Left colon (tissue), 2 donors: ENCODE results near the gene SLC38A4. TPM values are rescaled to one million over a fixed set of nuclear protein-coding genes. Genes with fewer than 3 reads are reported as not detected.

ENCODE experiments used
- ATAC-seq: fragments of 200-7000 bp; cut with Tn5 transposase; one replicate; pipeline ENCODE4 v1.9.1; 2020; ENCODE audit warnings: mild to moderate bottlenecking, moderate library complexity
- DNase-seq, 2 donors: peaks; one replicate each; pipeline ENCODE4 v3.0.0-alpha.2; 2020
- intact Hi-C, 2 donors: fragments of 100-400 bp; cut with DNase I in 1 of 2; cut with micrococcal nuclease in 1 of 2; formaldehyde crosslinking; loops; one replicate each; pipeline versions ENCODE4 v1.11.2 to v1.14.0; 2022; cut with DNase I, micrococcal nuclease
- total RNA-seq, 2 donors: library from RNA; stranded (reverse); fragmentation: NEBNext Ultra II Directional; extraction: Animal tissue kit (Norgen Biotek cat#: 25700); gene quantifications; one replicate each; pipeline ENCODE4 v1.2.1, GENCODE V29; 2021
- donor health status: DM: no; HTN: no; CAD: no.
- donor health status: DM: yes; HTN: yes; CAD: no.

SLC38A4 gene
- total RNA-seq, 2 donors from 2014 or later: 5.4 to 8.0 TPM

DNA sequence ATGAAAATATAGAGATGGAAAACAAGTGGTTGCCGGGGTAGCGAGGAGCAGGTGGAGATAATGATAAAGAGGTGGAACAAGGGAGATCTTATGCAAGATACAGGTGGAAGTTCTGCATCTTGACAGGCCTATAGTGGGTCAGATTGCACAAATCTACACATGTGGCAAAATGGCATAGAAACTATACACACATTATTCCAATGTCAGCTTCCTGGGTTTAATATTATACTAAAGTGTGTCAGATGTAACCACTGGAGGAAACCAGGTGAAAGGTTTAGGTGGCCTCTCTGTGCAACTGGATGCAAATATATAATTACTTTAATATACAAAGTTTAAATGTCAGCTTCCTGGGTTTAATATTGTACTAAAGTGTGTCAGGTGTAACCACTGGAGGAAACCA lies 1.1 kb downstream of the SLC38A4 start:
- ATAC-seq: peak; percentile 58
- intact Hi-C loops: no loop called here

DNA sequence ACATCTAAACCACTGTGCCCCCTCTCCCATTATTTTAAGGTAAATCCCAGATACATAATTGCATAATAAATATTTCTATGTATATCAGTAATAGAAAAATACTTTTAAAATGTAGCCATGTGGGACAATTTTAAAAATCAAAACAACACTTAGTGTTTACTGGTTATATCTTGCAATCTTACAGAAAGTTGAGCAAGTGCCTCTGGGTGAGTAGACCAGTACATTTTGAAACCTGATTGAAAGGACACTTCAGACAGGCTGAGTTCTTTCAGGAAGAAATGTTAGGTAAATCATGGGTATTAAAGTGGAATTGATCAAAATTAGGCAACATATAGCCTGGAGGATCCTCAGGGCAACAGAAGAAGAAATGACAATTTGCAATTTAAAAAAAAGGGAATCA lies 7.2 kb downstream of the SLC38A4 start:
- ATAC-seq (no peak), DNase-seq (no peak)
- intact Hi-C loops: no loop called here

More for the DNA sequence above, 1.1 kb downstream of the SLC38A4 start:
- DNase-seq: no peak

DNA sequence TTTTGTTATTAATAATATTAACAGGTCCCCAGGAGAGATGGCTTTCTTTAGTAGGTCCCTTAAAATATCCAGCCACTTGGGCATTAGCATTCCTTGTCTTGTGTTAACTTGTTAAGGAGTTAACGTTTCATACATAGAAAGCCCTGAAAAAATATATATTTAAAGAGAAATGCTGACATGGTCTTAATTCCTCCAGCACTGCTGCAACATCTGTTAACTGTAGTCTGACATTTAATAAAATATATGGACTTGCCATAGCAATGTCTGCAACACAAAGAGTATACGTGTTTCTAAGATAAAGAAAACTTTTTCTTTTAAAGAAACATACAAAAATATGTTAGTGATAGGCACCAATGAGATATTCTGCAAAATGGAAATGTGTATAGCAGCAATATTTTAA lies 10.0 kb downstream of the SLC38A4 start:
- ATAC-seq (no peak), DNase-seq (no peak)
- intact Hi-C loops: no loop called here

DNA sequence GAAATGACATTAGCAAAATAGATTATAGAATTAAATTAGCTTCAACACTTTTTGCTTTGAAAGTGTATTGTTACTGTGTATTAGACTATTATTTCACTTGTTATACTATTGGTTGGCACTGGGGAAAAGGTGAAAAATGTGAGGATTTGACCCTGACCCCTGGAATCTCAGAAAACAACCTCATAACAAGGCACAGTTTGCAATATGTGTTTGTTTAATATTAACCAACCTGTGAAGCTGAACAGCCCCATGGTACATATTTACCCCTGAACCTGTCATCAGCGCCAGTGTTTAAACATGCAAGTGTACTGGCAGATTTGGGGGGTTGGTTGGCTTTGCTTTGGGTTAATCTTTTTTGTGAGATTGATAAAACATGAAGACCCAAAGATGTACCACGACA lies 11.7 kb downstream of the SLC38A4 start:
- ATAC-seq (no peak), DNase-seq (no peak)
- intact Hi-C loops: no loop called here

DNA sequence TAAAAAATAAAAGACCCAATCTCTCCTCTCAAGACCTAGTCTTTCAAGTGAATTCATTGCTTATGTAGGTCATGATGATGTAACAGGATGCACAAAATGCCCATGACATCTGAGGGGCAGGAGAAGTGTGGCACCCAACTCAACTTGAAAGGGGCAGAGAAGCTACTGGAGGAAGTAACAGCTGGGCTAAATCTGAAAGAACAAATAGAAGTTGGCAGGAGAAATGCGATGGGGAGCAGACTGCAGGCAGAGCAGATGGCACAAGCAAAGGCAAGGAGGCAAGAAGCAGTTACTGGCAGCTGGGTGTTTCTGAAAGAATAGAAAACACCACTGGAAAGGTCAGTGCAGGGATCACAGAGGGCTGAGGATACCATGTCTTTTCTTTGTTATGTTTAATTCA lies 14.6 kb downstream of the SLC38A4 start:
- no peak for ATAC-seq
- intact Hi-C loops: no loop called here

DNA sequence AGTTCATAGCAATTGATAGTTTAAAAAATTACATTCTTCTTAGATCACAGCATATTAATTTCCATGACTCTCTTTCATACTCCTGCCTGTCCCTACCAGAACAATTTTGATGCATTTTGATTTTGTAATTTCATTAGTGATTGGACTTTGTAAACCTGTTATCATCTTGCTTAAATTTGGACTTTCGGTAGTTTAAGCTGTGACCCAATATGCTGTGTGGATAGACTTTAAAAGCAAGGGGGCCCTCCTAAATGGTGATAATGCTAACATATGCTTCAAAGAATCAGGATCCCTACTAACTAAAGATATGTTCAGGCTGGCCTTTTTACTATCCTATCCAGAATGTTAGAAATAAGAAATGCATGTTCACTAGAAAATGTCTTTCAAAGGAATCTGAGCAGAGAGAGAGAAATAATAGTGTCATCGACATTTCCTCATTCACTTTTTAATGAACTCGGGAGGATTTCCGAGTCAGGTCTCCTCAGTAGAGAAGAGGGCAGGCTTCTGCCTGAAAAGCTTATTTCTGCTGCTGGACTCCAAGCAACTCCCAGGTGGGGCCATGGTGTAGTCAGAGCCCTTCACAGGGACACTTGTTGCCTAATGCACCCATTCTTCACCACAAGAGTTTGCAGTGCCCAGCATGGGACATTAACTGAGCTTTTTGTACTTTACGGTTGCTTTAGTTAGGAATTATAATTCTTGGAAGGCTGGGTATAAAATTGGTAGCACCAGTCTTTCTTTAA lies 16.7 kb downstream of the SLC38A4 start:
- ATAC-seq: no peak
- no peak for DNase-seq
- intact Hi-C loops: no loop called here

More for the DNA sequence above, 14.6 kb downstream of the SLC38A4 start:
- no peak for DNase-seq

DNA sequence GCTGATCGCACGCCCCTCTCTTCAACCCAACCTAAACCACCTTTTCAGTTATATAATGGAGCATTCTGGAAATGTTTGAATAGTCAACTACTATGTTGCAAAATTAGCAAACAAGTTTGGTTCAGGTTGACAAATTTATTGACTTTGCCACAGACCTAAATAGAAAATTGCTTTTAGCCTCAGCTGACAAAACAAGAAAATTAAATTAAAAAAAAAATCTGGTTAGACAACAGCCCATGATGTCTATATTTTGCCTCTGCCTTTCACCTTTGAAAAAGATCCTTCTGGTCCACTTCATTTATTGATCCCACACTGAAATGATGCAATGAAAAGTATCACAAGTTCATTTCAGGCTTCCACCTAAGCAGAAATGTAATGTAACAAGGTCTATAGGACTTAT lies 17.5 kb downstream of the SLC38A4 start:
- intact Hi-C loops: no loop called here
- no peak for DNase-seq
- no peak for ATAC-seq

DNA sequence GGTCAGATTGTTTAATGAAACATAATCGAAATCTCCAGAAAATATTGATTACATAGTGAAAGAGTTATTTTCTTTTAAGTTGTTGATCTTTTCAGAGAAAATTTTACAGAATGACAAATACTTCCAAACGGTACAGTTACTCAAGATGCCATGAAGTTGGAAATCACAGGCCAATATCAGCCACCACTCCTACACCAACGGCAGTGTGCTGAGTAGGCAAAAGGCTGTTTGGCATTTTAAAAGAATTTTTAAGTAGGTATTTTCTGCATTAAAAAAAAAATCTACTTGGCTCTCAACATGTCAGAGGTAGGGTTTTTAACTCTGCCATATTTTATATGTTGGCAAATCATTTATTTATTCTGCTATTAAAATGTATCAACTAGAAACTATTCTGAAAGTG lies 21.7 kb downstream of the SLC38A4 start:
- ATAC-seq: no peak
- intact Hi-C loops: no loop called here

DNA sequence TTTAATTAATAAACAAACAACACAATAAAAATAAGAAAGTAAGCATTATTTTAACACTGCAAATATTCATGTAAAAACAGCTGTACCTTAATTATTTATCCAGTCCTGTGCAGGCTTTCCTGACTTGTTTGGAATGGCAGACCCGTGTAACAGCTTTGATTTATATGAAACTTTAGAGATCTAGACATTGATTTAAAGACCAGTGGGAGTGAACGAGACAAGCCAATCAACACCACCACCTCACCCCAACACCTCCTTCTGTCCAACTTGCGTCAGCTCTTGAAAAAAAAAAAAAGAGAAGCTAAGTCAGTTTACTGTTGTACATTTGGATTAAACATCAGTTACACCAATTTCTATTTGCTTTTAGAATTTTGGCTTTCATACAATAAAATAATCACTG lies 22.3 kb downstream of the SLC38A4 start:
- intact Hi-C loops: no loop called here
- ATAC-seq (no peak), DNase-seq (no peak)

More for the DNA sequence above, 21.7 kb downstream of the SLC38A4 start:
- DNase-seq: no peak

DNA sequence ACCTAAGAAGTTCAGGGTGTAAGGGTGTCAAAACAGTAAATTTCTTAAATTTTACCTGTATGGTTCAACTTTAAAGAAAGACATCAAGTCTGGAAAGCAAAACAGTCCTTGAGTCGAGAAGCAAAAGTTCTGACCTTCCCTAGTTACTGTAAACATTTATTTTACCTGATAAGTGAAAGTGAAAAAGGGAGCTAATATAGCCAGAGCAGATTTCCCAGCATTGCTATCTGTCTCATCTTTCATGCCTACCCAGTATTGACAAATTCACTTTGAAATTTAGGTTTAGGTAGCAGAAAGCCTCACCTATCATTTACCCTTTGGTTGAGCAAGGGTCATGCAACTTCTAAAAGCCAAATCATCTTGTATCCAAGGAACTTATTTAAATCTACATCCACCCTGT lies 24.5 kb downstream of the SLC38A4 start:
- DNase-seq (no peak), ATAC-seq (no peak)
- intact Hi-C loops: no loop called here

DNA sequence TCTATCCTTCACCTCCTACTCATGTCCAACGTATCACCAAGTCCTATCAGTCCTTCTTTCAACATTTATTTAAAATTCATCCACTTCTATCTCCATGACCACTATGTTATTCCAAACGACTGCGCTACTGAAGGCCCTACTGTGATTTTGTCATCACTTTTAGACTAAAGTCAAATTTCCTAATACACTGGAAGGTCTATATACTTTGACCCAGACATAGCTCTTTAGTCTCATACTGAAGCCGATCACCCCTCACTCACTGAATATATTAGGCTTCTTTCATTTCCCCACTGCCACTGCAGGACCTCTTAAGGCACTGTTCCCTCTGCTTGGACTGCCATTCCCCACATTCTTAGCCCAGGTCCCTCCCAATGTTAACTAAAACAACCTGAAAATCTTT lies 25.6 kb downstream of the SLC38A4 start:
- ATAC-seq (no peak), DNase-seq (no peak)
- intact Hi-C loops: no loop called here

DNA sequence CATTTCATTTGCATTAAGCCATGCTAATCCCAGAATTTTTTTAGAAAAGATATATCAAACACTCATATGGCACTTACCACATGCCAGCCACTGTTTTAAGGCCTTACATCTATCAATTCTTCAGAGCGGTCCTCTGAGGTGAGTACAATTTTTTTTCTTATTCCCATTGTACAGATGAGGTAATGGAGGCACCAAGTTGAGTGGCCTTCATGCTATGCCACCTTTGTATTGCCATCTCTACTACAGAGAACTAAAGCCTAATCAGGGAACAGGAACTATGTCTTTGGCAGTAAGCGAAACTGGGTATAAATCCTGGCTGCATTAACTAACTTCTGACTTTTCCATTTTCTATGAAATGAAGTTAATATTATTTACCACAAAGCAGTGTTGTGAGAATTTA lies 27.1 kb downstream of the SLC38A4 start:
- no peak for DNase-seq
- ATAC-seq: no peak
- intact Hi-C loops: no loop called here

DNA sequence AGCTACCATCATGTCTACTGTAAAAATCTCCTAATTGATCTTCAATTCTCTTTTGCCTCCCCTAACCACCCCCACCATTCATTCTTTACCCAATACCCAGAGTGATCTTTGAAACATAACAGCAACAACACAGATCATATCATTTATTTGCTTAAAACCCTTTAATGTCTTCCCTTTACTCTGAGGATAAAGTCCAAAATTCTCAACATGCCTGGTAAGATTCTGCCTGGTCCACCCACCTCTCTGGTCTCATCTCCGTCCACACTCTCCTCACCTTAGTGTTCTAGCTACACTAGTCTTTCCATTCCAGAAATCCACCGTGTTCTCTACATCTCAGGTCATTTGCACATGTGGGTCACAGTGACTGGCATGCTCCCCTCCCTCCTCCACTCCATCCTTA lies 27.7 kb downstream of the SLC38A4 start:
- no peak for ATAC-seq
- DNase-seq: no peak
- intact Hi-C loops: no loop called here

DNA sequence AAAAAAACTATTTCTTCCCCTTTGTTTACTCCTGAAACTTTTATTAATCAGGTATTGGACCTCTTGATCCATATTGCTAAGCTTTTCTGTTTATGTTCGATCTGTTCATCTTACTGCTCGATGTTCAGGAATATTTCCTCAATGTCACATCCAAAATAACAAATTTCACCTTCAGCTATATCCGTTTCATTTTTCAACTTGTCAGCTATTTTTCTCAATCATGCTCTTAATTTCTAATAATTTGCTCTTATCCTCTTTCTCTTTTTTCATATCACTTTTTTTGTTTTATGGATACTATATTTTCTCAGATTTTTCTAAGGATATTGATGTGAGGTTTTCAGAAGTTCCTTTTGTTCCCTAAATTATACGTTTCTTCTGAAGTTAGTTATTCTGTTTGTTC lies 29.8 kb downstream of the SLC38A4 start:
- ATAC-seq (no peak), DNase-seq (no peak)
- intact Hi-C loops: no loop called here

DNA sequence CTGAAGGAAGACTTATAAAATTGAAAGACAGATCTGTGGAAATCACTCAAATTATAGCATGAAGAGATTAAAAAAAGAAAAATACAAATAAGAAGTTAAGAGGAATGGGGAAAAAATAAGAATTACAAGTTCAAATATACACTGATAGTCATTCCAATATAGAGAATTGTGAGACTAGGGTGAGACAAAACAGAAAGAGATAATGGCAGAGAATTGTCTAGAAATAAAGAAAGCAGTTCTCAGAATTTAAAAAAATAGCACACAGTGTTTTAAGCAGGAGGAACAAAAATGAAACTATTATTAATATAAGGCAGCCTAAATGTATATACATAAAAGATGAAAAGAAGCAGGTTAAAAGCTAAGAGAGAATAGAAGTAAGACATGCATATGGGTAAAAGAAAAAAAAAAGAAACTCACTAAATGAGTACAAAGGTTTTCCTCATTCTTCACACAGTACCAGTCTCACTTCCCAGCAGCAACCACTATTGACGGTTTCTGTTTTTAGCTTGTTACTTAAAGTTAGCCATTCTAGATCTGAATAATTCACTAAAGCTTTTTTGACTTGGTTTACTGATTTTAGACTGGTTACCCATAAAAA lies 31.1 kb downstream of the SLC38A4 start:
- no peak for ATAC-seq

DNA sequence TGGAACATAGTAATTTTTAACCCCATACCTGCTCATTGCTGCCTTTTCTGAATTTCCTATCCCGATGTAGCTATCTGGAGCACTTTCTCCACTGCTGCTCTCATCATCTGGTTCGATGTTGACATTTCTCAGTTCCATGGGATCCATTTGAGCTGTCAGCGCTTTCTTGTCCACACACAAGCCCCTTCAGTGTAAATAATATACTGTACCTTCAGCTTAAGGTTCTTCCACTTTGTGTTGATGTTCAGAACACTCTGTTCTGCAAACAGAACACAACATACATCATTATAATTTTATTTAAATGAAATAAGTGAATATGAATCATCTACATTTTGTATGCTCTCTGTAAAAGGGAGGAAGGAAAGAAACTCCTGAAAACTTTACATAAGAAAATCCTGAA lies 32.9 kb downstream of the SLC38A4 start:
- no peak for ATAC-seq
- intact Hi-C loops: no loop called here
- DNase-seq: no peak

More for the DNA sequence above, 31.1 kb downstream of the SLC38A4 start:
- intact Hi-C loops: no loop called here
- DNase-seq: no peak

DNA sequence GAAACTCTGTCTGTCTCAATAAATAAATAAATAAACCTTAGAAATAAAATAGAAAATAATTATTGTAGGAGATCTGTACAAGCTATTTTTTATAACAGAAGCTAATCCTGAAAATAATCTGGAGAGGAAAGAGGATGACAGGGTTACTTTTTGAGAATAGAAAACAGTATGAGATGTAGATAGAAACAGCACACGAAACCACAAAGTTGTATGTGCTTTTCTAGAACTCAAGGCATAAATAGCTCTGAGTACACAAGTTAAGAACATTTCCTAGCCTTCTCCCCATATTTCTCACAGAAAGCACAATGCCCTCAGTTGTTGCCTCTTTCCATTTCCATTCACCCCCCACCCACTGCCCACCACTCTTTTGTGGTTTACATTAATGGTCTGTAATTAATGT lies 35.7 kb downstream of the SLC38A4 start:
- no peak for DNase-seq
- ATAC-seq: no peak
- intact Hi-C loops: no loop called here

DNA sequence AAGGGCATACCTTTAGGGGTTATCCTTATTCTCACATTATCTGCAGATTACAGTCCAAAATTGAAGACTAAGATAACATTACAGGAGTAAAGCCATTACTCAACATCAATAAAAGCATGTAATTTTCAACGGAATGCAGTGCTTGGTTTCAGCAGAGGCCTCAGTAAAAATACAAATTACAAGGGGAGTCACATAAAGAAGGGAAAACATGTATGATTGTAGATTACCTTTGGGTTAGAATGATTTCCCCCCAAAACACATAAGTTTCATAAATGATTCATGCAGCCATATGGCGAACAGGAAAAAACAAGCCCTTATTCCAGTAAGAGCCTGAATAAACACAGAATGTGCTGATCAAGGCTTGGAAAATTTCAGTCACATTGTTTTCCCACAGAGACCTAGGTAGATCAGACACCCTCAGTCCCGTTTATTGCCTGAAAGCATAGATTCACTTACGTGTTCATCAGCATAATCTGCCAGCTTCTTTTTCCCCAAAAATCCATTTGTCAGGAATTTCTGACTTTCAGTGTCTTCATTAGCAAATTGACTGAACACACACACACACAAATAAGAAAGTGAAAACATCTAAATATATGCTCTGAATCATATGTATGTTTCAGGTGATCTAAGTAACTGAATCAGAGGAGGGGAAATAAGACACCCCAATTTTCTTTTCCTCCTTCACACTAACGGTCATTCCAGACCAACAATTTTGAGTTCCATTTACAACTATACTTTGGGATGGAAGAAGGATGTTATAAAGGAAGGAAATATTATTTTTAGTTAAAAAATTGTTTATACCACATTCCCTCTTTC lies 37.5 kb downstream of the SLC38A4 start:
- no peak for ATAC-seq
- intact Hi-C loops: no loop called here
- DNase-seq: no peak

DNA sequence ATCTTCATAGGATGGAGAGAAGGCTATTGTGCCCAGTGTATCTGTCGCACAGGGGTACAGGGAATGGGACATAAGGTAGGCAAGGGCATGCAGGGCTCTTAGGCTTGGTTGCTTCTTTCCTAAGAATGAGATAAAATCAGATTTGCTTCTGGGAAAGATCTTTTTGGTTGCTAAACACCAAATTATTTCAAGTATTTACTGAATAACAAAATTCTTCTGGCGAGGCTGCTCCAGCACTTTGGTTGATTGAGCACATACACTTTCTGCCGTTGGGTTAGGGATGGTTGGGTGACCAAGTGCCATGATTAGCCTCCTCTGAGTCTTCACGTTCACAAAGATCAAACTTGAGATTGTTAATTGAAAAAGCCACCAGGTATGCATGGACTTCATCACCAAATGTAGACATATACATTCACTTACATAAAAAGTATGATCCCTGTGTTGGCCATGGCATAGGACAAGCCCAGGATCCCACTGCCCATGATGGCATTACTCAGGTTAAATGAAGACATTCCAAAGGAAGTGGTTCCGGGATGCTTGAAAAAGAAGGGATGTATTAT lies 38.2 kb downstream of the SLC38A4 start:
- intact Hi-C loops: no loop called here
- no peak for ATAC-seq
- no peak for DNase-seq

DNA sequence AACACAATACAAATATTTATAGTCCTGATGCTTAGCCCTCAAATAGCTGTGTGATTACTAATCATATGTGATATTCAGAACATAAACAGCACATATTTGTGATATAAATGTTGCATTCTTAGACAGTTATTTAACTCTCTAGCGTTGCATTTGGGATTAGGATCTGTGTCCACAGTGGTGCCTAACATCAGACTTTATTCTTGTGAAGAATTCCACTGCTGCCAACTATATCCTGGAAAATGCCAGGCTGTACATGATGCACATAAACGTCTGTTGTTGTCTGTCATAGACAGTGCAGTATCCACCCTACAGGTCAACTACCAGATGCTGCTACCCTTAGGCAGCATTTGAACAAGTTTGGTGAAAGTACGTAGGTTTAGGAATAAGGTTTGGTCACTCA lies 39.0 kb downstream of the SLC38A4 start:
- ATAC-seq (no peak), DNase-seq (no peak)
- intact Hi-C loops: no loop called here
